ENCODE measurements around the gene NOS1AP. TPM values are rescaled to one million over a fixed set of nuclear protein-coding genes. Genes with fewer than 3 reads are reported as not detected.

The NOS1AP gene
- total RNA-seq, 1 experiment from 2014 or later: 14.7 TPM

DNA sequence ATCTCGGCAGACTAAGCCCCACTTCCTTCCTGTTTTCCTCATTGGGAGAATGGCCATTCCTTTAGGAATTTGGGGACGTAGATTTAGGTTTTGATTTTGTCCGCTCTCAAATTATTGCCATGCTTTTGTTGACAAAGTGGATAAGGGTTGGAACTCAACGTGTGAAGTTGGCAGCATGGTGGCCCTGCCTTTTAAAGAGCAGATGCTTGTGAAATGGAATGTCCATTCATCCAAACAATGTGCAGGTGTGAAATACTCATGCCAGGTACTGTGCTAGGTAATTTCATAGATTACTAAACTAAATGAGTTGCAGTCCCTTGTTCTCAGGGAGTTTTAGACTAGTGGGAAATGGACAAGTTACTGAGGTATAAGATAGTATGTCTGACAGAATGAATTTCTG lies 232.2 kb downstream of the NOS1AP start:
- Mint-ChIP-seq H3K36me3 (no peaks in the 10 kb centered on the region), H3K4me1 (peaks cover 19% of the 10 kb centered on the region), H3K4me3 (no peak overlapping the region), H3K9me3 (no peaks in the 10 kb centered on the region), H3K27ac (no peak overlapping the region), H3K27me3 (ENCODE audit: low read depth) (no peaks in the 10 kb centered on the region)
- no peak for ATAC-seq
- ChIA-PET CTCF (no interaction called here), POLR2A (no interaction called here)
- TF ChIP-seq, protein P1, sequence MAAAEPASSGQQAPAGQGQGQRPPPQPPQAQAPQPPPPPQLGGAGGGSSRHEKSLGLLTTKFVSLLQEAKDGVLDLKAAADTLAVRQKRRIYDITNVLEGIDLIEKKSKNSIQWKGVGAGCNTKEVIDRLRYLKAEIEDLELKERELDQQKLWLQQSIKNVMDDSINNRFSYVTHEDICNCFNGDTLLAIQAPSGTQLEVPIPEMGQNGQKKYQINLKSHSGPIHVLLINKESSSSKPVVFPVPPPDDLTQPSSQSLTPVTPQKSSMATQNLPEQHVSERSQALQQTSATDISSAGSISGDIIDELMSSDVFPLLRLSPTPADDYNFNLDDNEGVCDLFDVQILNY (CRISPR knock-in tag; IDR thresholded peaks at IDR 0.05): no peak
- TF ChIP-seq RELA (CRISPR knock-in tag; IDR thresholded peaks at IDR 0.05; ENCODE audit: borderline replicate concordance) (no peak), ELF4 (CRISPR knock-in tag; IDR thresholded peaks at IDR 0.05; ENCODE audit: low read depth) (no peak), NR2C2 (CRISPR knock-in tag; IDR thresholded peaks at IDR 0.05) (no peak), ZNF219 (CRISPR knock-in tag; IDR thresholded peaks at IDR 0.05; ENCODE audit: borderline replicate concordance) (no peak), TEAD1 (CRISPR knock-in tag; IDR thresholded peaks at IDR 0.05) (no peak), ZNF423 (CRISPR knock-in tag; IDR thresholded peaks at IDR 0.05) (no peak)
- DNase-seq (ENCODE audit: low spot score): no peak

DNA sequence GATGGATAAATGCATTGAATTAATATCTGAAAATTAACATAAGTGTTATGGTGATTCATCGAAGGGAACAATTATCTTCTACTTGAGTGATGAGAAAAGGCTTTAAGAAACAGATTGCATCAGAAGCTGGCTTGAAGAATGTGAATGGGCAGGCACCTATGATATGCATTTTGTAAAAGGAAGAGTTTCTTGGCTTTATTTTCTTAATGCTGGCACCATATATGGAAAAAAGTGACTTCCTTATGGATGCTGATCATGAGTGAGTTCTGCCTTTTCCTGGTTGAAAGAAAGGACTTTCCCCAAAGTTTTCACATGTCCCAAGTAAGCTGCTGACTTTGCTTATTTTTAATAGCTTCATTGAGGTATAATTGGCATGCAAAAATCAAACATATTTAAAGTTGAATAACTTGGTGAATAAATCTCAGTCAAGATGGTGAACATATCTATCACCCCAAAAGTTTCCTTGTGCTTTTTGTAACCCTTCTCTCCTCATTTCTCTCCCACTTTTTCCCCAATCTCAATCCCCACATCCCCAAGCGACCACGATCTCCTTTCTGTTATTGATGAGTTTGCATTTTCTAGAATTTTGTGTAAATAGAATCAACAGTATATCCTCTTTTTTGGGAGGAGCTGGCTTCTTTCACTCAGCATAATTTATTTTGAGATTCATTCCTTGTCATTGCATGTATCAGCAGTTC lies 233.0 kb downstream of the NOS1AP start:
- Mint-ChIP-seq H3K9me3 (peaks cover 5% of the 10 kb centered on the region), H3K27ac (no peak overlapping the region), H3K27me3 (ENCODE audit: low read depth) (no peaks in the 10 kb centered on the region), H3K36me3 (no peaks in the 10 kb centered on the region; the same call in 1 of the 2 replicates), H3K4me3 (no peak overlapping the region), H3K4me1 (peaks cover 19% of the 10 kb centered on the region)
- ATAC-seq (no peak), DNase-seq (ENCODE audit: low spot score) (no peak)
- POLR2A ChIA-PET: no interaction called here
- CTCF ChIA-PET: no interaction called here
- TF ChIP-seq ATF1 (CRISPR knock-in tag; IDR thresholded peaks at IDR 0.05): no peak
- TF ChIP-seq SOX15 (CRISPR knock-in tag; IDR thresholded peaks at IDR 0.05): no peak
- no peak for TF ChIP-seq HMGA2 (CRISPR knock-in tag; IDR thresholded peaks at IDR 0.05)
- no peak for TF ChIP-seq ZNF263 (CRISPR knock-in tag; IDR thresholded peaks at IDR 0.05; ENCODE audit: low read depth)
- no peak for TF ChIP-seq GABPB1 (CRISPR knock-in tag; IDR thresholded peaks at IDR 0.05)
- TF ChIP-seq, protein P2, sequence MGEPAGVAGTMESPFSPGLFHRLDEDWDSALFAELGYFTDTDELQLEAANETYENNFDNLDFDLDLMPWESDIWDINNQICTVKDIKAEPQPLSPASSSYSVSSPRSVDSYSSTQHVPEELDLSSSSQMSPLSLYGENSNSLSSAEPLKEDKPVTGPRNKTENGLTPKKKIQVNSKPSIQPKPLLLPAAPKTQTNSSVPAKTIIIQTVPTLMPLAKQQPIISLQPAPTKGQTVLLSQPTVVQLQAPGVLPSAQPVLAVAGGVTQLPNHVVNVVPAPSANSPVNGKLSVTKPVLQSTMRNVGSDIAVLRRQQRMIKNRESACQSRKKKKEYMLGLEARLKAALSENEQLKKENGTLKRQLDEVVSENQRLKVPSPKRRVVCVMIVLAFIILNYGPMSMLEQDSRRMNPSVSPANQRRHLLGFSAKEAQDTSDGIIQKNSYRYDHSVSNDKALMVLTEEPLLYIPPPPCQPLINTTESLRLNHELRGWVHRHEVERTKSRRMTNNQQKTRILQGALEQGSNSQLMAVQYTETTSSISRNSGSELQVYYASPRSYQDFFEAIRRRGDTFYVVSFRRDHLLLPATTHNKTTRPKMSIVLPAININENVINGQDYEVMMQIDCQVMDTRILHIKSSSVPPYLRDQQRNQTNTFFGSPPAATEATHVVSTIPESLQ (CRISPR knock-in tag; IDR thresholded peaks at IDR 0.05): no peak
- TF ChIP-seq, protein P3, sequence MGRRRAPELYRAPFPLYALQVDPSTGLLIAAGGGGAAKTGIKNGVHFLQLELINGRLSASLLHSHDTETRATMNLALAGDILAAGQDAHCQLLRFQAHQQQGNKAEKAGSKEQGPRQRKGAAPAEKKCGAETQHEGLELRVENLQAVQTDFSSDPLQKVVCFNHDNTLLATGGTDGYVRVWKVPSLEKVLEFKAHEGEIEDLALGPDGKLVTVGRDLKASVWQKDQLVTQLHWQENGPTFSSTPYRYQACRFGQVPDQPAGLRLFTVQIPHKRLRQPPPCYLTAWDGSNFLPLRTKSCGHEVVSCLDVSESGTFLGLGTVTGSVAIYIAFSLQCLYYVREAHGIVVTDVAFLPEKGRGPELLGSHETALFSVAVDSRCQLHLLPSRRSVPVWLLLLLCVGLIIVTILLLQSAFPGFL (CRISPR knock-in tag; IDR thresholded peaks at IDR 0.05; ENCODE audit: borderline replicate concordance): no peak
- TF ChIP-seq, protein P4, sequence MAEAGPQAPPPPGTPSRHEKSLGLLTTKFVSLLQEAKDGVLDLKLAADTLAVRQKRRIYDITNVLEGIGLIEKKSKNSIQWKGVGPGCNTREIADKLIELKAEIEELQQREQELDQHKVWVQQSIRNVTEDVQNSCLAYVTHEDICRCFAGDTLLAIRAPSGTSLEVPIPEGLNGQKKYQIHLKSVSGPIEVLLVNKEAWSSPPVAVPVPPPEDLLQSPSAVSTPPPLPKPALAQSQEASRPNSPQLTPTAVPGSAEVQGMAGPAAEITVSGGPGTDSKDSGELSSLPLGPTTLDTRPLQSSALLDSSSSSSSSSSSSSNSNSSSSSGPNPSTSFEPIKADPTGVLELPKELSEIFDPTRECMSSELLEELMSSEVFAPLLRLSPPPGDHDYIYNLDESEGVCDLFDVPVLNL (CRISPR knock-in tag; IDR thresholded peaks at IDR 0.05; ENCODE audit: borderline replicate concordance, low read depth): no peak
- no peak for TF ChIP-seq ESRRA (CRISPR knock-in tag; IDR thresholded peaks at IDR 0.05; ENCODE audit: borderline replicate concordance)
- TF ChIP-seq, protein P5, sequence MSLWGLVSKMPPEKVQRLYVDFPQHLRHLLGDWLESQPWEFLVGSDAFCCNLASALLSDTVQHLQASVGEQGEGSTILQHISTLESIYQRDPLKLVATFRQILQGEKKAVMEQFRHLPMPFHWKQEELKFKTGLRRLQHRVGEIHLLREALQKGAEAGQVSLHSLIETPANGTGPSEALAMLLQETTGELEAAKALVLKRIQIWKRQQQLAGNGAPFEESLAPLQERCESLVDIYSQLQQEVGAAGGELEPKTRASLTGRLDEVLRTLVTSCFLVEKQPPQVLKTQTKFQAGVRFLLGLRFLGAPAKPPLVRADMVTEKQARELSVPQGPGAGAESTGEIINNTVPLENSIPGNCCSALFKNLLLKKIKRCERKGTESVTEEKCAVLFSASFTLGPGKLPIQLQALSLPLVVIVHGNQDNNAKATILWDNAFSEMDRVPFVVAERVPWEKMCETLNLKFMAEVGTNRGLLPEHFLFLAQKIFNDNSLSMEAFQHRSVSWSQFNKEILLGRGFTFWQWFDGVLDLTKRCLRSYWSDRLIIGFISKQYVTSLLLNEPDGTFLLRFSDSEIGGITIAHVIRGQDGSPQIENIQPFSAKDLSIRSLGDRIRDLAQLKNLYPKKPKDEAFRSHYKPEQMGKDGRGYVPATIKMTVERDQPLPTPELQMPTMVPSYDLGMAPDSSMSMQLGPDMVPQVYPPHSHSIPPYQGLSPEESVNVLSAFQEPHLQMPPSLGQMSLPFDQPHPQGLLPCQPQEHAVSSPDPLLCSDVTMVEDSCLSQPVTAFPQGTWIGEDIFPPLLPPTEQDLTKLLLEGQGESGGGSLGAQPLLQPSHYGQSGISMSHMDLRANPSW (CRISPR knock-in tag; conservative IDR thresholded peaks at IDR 0.05; ENCODE audit: low read depth): no peak
- no peak for TF ChIP-seq MXD4 (CRISPR knock-in tag; IDR thresholded peaks at IDR 0.05; ENCODE audit: borderline replicate concordance)
- TF ChIP-seq NFYB (CRISPR knock-in tag; conservative IDR thresholded peaks at IDR 0.05; ENCODE audit: low read depth): no peak
- TF ChIP-seq, protein P6, sequence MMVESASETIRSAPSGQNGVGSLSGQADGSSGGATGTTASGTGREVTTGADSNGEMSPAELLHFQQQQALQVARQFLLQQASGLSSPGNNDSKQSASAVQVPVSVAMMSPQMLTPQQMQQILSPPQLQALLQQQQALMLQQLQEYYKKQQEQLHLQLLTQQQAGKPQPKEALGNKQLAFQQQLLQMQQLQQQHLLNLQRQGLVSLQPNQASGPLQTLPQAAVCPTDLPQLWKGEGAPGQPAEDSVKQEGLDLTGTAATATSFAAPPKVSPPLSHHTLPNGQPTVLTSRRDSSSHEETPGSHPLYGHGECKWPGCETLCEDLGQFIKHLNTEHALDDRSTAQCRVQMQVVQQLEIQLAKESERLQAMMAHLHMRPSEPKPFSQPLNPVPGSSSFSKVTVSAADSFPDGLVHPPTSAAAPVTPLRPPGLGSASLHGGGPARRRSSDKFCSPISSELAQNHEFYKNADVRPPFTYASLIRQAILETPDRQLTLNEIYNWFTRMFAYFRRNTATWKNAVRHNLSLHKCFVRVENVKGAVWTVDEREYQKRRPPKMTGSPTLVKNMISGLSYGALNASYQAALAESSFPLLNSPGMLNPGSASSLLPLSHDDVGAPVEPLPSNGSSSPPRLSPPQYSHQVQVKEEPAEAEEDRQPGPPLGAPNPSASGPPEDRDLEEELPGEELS (CRISPR knock-in tag; IDR thresholded peaks at IDR 0.05): no peak
- TF ChIP-seq CREM (CRISPR knock-in tag; IDR thresholded peaks at IDR 0.05): no peak
- no peak for TF ChIP-seq RELA (CRISPR knock-in tag; IDR thresholded peaks at IDR 0.05; ENCODE audit: borderline replicate concordance)
- TF ChIP-seq JUN (CRISPR knock-in tag; IDR thresholded peaks at IDR 0.05): no peak
- no peak for TF ChIP-seq TEAD4 (CRISPR knock-in tag; IDR thresholded peaks at IDR 0.05)
- TF ChIP-seq, protein P7, sequence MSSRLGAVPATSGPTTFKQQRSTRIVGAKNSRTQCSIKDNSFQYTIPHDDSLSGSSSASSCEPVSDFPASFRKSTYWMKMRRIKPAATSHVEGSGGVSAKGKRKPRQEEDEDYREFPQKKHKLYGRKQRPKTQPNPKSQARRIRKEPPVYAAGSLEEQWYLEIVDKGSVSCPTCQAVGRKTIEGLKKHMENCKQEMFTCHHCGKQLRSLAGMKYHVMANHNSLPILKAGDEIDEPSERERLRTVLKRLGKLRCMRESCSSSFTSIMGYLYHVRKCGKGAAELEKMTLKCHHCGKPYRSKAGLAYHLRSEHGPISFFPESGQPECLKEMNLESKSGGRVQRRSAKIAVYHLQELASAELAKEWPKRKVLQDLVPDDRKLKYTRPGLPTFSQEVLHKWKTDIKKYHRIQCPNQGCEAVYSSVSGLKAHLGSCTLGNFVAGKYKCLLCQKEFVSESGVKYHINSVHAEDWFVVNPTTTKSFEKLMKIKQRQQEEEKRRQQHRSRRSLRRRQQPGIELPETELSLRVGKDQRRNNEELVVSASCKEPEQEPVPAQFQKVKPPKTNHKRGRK (CRISPR knock-in tag; IDR thresholded peaks at IDR 0.05; ENCODE audit: borderline replicate concordance): no peak
- no peak for TF ChIP-seq NR2C2 (CRISPR knock-in tag; IDR thresholded peaks at IDR 0.05)

Data from WTC11 (cell line).